Measurements from ENCODE around the gene DNAH2. TPM values are rescaled to one million over a fixed set of nuclear protein-coding genes. Genes with fewer than 3 reads are reported as not detected.

Gene DNAH2
- total RNA-seq, 1 experiment from 2014 or later = not detected

- Histone ChIP-seq H3K4me3 (peak overlapping the region; percentile 49), H3K27ac (peak overlapping the region; percentile 91), H3K36me3 (no peaks in the 10 kb centered on the region), H3K9me3 (replicated peaks) (no peaks in the 10 kb centered on the region), H3K4me1 (replicated peaks) (peaks cover 39% of the 10 kb centered on the region), H3K27me3 (replicated peaks) (peaks cover 7% of the 10 kb centered on the region)
- no peak for DNase-seq (ENCODE audit: low read depth in 1 of 2, low spot score in 2 of 2)
Observed at GRCh38 chr17:7834542-7834956, 117.0 kb downstream of the DNAH2 start.

GRCh38 chr17:7834957-7835813 lies 117.6 kb downstream of the DNAH2 start:
- peak; percentile 95 to 96 for DNase-seq (ENCODE audit: low read depth in 1 of 2, low spot score in 2 of 2)
- peak overlapping the region; percentile 91 for H3K27ac ChIP-seq
- H3K4me3 ChIP-seq = peak overlapping the region; percentile 49

DNA sequence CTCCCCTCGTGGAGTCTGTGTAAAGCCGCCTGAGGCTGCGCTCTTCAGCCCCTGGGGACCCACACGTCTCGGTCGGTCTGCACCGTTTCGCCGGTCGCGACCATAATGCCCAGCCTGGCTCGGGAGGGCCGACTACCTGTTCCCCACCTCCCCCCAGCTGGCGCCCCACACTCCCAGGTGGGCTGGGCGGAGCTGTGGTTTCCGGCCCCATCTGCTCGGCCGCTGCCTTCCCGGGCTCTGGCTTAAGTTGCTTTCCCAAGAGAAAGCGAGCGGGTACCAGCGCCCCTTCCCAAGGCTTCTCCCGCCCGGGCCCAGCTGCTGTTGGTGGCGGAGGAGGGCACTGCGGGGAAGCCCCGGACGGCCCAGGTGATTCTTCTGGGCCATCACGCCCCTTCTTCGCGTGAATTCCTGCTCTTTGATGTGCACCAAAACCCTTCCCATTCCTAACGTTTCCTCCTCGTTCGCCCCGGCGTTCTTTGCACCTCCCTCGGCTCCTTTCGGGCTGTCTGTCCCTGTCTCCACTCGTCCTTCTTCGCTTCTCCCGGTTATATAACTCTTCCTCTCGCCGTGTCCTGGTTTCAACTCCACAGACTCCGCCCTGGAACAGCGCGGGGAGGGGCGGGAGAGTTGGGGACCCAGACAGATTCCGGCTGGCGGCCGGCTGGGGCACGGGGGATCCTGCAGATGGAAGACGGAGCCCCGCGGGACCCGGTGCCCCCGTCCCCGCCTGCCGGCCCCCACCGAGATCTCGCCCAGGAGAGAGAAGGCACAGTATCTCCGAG lies 118.5 kb downstream of the DNAH2 start:
- Histone ChIP-seq H3K4me3 (peak overlapping the region; percentile 49), H3K27me3 (replicated peaks) (peaks cover 6% of the 10 kb centered on the region; the same call in 1 of the 2 replicates), H3K4me1 (replicated peaks) (peaks cover 42% of the 10 kb centered on the region), H3K27ac (peak overlapping the region; percentile 48), H3K9me3 (replicated peaks) (no peaks in the 10 kb centered on the region), H3K36me3 (no peaks in the 10 kb centered on the region)
- peak in 1 of 2 experiments; percentile 57 for DNase-seq (ENCODE audit: low read depth in 1 of 2, low spot score in 2 of 2)

More at GRCh38 chr17:7834957-7835813, 117.6 kb downstream of the DNAH2 start:
- H3K9me3 ChIP-seq (replicated peaks) = no peaks in the 10 kb centered on the region
- H3K27me3 ChIP-seq (replicated peaks) = peaks cover 6% of the 10 kb centered on the region; the same call in 1 of the 2 replicates
- peaks cover 39% of the 10 kb centered on the region for H3K4me1 ChIP-seq (replicated peaks)
- H3K36me3 ChIP-seq = no peaks in the 10 kb centered on the region

- Histone ChIP-seq H3K9me3 (replicated peaks) (no peaks in the 10 kb centered on the region), H3K36me3 (no peaks in the 10 kb centered on the region), H3K4me3 (peak overlapping the region; percentile 49), H3K4me1 (replicated peaks) (peaks cover 47% of the 10 kb centered on the region), H3K27me3 (replicated peaks) (peaks cover 1% of the 10 kb centered on the region; the same call in 1 of the 2 replicates), H3K27ac (peak overlapping the region; percentile 48)
- peak; percentile 64 to 81 for DNase-seq (ENCODE audit: low read depth in 1 of 2, low spot score in 2 of 2)
Observed at GRCh38 chr17:7836596-7837407, 119.3 kb downstream of the DNAH2 start.

- Histone ChIP-seq H3K4me3 (no peak overlapping the region), H3K27me3 (replicated peaks) (no peaks in the 10 kb centered on the region; the same call in 1 of the 2 replicates), H3K27ac (no peak overlapping the region), H3K4me1 (replicated peaks) (peaks cover 51% of the 10 kb centered on the region), H3K36me3 (no peaks in the 10 kb centered on the region), H3K9me3 (replicated peaks) (no peaks in the 10 kb centered on the region)
- no peak for DNase-seq (ENCODE audit: low read depth in 1 of 2, low spot score in 2 of 2)
Observed at GRCh38 chr17:7837408-7838088, 120.0 kb downstream of the DNAH2 start.

GRCh38 chr17:7838090-7839075 lies 120.8 kb downstream of the DNAH2 start:
- DNase-seq (ENCODE audit: low read depth in 1 of 2, low spot score in 2 of 2) = no peak
- Histone ChIP-seq H3K4me3 (no peak overlapping the region), H3K27me3 (replicated peaks) (no peaks in the 10 kb centered on the region), H3K9me3 (replicated peaks) (no peaks in the 10 kb centered on the region), H3K27ac (no peak overlapping the region), H3K36me3 (no peaks in the 10 kb centered on the region), H3K4me1 (replicated peaks) (peaks cover 56% of the 10 kb centered on the region)

- Histone ChIP-seq H3K27ac (no peak overlapping the region), H3K9me3 (replicated peaks) (no peaks in the 10 kb centered on the region), H3K27me3 (replicated peaks) (no peaks in the 10 kb centered on the region), H3K4me1 (replicated peaks) (peaks cover 52% of the 10 kb centered on the region), H3K36me3 (no peaks in the 10 kb centered on the region), H3K4me3 (no peak overlapping the region)
- no peak for DNase-seq (ENCODE audit: low read depth in 1 of 2, low spot score in 2 of 2)
Observed at GRCh38 chr17:7839190-7839875, 121.8 kb downstream of the DNAH2 start.

DNA sequence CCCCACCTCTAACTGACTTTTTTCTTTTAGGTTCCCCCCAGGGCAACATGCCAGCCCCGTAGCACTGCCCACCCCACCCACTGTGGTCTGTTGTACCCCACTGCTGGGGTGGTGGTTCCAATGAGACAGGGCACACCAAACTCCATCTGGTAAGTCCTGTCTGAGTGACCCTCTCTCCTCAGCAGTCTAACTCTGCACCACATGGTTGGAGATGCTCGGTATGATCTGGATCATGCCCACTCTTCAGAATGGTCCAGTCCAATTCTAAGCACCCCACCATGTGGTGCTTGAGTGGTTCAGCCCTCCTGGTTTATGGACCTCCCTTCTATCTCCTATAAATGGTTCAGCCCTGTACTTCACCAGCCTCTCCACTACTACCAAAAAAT lies 122.3 kb downstream of the DNAH2 start:
- Histone ChIP-seq H3K27me3 (replicated peaks) (no peaks in the 10 kb centered on the region), H3K36me3 (no peaks in the 10 kb centered on the region), H3K27ac (no peak overlapping the region), H3K4me3 (no peak overlapping the region), H3K9me3 (replicated peaks) (no peaks in the 10 kb centered on the region), H3K4me1 (replicated peaks) (peaks cover 46% of the 10 kb centered on the region)
- DNase-seq (ENCODE audit: low read depth in 1 of 2, low spot score in 2 of 2) = no peak

DNA sequence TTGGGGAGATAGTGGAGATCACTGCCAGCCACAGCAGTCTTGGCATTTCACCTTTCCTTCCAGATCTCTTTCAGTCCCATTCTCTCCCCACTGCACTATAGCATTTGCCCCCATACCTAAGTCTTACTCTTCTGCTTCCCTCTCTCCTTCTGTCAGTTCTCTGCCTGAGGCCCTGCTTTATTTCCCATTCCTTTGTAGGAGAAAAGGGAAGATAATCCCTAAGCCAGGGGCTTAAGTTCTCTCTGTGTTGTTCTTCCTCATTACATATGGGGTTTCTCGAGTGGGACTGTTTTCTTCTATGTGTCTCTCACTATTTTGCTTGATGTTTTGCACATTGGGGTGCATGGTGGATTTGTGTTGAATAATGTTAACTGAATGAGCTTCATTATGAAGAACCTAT lies 122.9 kb downstream of the DNAH2 start:
- DNase-seq (ENCODE audit: low read depth in 1 of 2, low spot score in 2 of 2) = no peak
- no peaks in the 10 kb centered on the region for H3K9me3 ChIP-seq (replicated peaks)
- no peak overlapping the region for H3K27ac ChIP-seq
- peaks cover 3% of the 10 kb centered on the region for H3K36me3 ChIP-seq
- no peaks in the 10 kb centered on the region for H3K27me3 ChIP-seq (replicated peaks)
- no peak overlapping the region for H3K4me3 ChIP-seq
- peaks cover 48% of the 10 kb centered on the region for H3K4me1 ChIP-seq (replicated peaks)

DNA sequence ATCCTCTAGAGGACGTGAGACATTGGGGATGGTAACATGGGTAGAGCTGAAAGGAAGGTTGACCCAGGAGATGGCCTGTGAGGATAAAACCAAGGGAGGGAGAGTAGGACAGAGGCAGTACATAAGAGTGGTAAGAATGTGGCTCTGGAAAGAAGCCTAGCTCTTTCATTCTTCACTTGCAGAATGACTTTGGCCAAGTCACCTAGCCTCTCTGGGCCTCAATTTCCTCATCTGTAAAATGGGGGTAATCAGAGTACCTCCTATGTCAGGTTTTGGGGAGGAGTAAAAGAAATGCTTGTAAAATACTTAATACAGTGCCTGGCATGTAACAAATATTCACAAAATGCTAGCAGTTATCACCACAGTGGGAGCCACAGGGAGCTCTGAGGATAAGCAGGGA lies 123.3 kb downstream of the DNAH2 start:
- H3K4me1 ChIP-seq (replicated peaks) = peaks cover 48% of the 10 kb centered on the region
- no peak overlapping the region for H3K27ac ChIP-seq
- H3K36me3 ChIP-seq = peaks cover 5% of the 10 kb centered on the region
- DNase-seq (ENCODE audit: low read depth in 1 of 2, low spot score in 2 of 2) = no peak
- H3K9me3 ChIP-seq (replicated peaks) = no peaks in the 10 kb centered on the region
- H3K27me3 ChIP-seq (replicated peaks) = no peaks in the 10 kb centered on the region
- H3K4me3 ChIP-seq = peak overlapping the region; percentile 51; the same call in 1 of the 2 replicates

DNA sequence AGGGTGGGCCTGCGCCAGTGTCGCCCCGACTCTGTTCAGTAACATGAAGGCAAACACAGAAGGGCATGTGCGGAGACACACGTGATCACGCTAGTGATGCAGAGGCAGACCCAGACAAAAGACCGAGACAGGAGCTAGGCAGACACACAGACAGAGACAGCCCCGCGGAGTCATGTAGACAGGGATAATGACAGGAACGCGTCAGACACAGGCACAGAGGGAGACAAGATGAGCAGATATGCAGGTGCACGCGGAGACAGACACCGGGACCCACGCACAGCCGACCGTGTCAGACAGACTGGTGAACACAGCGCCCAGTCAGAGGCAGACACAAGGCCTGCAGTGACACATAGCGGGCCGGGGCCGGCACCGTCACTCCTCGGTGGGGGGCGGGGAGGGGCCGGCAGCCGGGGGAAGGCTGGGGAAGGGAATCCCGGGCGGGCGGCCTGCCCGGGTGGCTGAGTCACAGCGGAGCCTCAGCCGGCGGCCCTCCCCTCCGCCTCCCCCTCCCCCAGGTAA lies 123.9 kb downstream of the DNAH2 start:
- peak; percentile 56 to 87 for DNase-seq (ENCODE audit: low read depth in 1 of 2, low spot score in 2 of 2)
- H3K4me1 ChIP-seq (replicated peaks) = peaks cover 42% of the 10 kb centered on the region
- no peaks in the 10 kb centered on the region for H3K9me3 ChIP-seq (replicated peaks)
- peaks cover 5% of the 10 kb centered on the region for H3K36me3 ChIP-seq
- peak overlapping the region; percentile 97 for H3K27ac ChIP-seq
- H3K4me3 ChIP-seq = peak overlapping the region; percentile 51
- H3K27me3 ChIP-seq (replicated peaks) = no peaks in the 10 kb centered on the region
